Smooth muscle cell of the brain vasculature (primary cell): ENCODE data around the gene PHF12.

Experiments used
- DNase-seq: peaks from one replicate; pipeline ENCODE4 v3.0.0-alpha.2; 2012; ENCODE audit warnings: low read depth, low spot score

The PHF12 gene

GRCh38 chr17:28954886-28955285 lies 3.6 kb upstream of the PHF12 start:
- DNase-seq, result no peak

DNA sequence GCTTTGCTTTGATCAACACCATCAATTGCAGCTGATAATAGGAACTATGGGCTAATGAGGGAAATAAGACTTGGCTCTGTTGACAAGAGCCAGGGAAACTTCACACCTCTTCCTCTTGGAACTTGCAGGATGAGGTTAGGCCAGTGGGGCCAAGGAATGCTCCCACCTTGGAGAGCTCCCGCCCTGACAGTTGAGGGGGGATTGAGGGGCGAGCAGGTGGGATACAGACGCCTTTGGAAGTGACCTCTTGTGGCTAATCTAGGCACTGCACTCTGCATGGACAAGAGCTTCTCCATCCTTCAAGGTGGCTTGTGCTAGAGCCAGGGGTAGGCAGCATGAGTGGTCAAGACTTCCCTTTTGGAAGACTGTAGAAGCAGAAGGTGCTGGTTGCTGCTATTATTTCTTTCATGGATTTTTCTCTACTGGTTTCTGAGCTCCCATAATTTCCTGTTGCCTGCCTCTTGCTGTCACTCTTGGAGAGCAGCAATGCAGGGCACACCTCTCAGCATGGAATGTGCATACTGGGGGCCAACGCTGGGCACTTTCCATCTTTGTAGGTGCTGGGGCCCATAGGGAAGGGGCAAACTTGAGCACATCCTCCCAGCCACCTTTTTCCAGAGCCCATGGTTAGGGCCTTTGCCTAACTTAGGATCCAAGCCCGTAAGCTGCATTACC lies 2.3 kb upstream of the PHF12 start:
- DNase-seq, result no peak

- DNase-seq, result peak; percentile 98
Observed at GRCh38 chr17:28951991-28952975, 965 bp upstream of the PHF12 start.

DNA sequence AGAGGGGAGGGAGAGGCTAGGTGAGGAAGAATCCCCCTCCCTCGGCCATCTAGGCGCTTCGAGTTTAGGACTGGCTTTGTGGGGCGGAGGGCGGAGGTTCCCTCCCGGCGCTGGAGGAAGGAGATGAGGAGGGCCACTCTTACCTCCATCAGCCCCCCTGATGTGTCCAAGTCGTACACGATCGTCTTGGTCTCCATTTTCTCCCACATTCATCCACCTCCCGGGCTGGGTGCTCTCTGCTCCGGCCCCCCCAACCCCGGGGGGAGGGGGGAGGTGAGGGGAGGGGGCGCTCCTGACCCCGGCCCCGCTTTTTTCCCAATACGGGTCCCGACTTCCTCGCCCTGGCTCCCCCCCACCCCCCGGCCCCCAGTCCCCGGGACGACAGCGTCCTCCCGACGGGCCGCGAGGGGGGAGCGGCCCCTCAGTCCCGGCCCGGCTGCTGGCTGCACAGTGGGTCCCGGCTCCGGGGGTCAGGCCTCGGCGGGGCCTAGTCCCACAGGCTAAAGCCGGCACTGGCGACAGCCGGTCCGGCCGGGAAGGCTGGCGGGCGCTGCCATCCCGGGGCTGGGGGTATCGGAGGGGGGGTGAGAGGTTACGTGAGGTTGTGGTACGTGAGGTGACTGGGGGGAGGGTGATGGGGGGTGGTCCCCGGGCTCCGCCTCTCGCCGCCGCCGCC lies 428 bp downstream of the PHF12 start:
- DNase-seq, result no peak

- DNase-seq, result no peak
Observed at GRCh38 chr17:28950017-28950751, 1.1 kb downstream of the PHF12 start.

GRCh38 chr17:28949185-28950016 lies 1.9 kb downstream of the PHF12 start:
- DNase-seq, result no peak

DNA sequence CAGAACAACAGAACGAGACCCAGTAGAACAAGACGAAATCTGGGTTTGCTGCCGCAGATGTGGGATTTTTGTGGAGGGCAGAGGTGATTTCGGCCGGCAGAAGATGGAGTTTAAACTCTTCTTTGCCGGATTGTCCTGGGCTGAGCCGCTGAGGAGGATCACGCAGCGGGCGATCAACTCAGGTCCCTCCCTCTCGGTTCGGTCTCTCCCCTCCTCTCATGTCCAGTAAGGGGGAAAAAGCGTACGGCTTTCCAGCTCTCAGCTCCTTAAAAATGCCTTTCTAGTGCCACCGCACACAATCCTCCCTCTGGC lies 2.5 kb downstream of the PHF12 start:
- no peak for DNase-seq

DNA sequence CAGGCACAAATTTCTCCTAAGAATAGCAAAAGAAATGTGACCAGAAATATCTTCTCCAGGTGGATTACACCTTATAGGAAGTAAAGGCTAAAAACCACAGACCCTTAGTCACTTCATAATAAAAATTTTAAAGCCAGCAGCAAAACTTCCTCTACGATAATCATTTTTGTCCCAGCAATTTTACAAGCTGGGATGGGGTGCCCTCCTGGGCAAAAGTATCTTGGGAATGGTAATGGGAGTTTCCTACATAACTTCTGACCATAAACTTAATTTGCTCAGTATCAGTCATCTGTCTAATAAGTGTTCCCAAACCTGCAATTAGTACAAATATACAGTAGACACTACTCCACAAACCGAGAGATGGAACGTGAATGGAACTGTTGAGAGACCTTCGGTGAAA lies 3.0 kb downstream of the PHF12 start:
- DNase-seq, result no peak

DNA sequence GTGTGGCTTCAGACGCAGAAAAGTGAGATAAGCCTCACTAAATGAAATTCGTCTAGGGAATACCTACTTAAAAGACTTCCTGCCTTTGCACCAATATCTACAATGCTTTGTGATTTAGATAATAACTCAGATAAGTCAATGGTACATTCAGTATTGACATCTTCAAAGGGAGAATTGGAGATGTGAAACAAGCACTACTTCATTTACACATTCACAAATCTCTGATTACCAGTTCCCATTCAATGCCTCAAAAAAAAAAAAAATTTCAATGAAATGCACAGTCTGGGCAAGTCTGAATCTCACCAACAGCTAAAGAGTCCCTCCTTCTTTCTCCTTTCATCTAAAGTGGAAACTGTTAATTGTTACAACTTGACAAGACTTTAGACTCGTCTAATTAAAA lies 3.7 kb downstream of the PHF12 start:
- no peak for DNase-seq

DNA sequence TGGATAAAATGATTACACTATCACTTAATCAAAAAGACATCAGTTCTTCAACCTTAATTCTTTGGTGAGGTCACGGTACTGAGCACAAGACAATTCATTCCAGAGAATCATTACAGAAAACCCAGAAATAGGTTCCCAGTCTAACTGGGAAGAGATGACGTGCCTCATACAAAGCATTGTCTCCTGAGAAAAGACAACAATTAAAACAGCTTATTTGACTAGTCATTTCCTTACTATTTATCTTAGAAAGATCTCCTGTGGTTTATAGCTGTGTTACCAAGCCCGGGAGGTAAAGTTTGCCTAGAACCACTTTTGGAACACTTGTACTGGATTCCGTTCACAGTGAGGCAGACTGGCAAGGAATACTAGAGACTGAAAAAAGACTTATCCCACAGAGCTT lies 5.1 kb downstream of the PHF12 start:
- DNase-seq, result peak; percentile 71

DNA sequence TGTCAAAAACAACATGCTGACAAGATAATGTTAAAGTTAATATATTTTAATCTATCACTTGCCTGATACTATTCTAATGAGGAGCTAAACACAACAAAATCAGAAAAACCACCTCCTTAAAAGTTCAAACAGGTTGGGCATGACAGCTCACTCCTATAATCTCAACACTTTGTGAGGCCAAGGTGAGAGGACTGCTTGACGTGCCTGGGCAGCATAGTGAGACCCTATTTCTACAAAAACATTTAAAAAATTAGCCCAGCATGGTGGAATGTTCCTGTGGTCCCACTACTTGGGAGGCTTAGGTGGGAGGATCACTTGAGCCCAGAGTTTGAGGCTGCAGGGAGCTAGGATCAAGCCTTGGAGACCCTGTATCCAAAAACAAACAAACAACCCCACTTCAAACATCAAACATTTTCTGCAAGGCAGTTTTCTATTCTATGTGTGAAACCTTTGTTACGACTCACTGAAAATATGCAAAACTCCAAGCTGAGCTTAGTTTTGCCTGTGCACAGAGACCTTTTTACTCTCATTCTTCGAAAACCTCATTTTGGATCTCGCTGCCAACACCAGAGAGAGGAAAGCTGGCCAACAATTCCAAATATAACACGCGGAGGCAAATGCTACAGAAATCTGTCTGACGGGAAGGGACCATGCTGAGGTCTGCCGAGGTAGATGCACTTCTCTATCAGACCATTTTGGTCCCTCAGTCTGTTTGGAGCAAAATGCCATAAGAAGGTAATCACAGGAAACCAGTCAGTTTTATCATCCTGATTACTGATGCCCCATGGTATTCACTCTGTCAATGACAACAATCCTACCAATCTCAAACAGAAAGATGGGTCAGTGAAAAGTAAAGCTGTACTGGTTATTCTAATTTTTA lies 6.2 kb downstream of the PHF12 start:
- no peak for DNase-seq

DNA sequence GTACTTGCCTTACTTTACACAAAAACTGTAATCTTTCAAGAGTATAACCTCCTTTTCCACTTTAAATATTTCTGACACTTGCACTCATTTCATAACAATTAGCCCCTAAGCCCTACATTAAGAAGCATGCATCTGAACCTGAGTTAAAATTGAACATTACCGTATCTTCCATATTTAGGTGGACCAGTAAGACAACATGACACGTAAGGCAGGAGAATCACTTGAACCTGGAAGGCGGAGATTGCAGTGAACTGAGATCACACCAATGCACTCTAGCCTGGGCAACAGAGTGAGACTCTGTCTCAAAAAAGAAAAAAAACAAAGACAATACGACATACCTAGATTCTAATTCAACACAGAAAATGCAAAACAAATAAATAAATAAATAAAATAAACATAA lies 7.0 kb downstream of the PHF12 start:
- DNase-seq, result no peak

- no peak for DNase-seq
Observed at GRCh38 chr17:28942925-28943324, 8.4 kb downstream of the PHF12 start.

DNA sequence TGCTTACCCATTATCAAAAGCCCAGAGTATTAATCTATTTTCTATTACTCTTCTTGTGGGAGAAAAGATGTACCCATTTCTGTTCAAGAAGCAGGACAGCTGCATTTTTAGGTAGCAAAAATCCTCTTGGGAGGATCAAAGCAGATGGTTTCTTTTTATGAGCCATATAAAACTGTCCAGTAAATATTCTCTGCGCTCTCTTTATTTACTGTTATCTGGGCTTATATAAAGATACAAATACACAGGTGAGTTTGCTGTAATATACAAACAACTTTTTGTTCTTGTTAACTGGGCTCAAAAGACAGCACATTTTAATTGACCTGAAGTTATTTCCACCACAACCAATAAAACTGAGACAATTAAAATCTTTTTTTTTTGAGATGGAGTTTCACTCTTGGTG lies 10.1 kb downstream of the PHF12 start:
- DNase-seq, result no peak

DNA sequence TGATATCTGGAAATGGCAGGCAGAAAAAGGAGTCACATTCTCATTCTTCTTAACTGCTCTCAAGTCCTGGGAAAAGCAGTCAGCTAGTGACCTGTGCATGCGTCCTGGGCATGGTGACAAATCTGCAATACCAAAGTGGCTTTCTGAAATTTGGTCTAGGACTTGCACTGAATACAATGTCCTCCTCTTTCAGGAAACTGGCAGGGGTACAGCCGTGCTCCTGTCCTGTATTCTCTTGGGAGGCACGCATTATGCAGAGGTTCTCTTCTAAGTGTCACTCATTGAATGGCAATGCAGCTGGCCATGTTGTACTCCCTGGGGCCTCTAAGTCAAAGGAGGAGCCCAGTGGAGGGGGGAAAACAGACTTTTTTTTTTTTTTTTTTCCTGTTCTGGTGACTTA lies 10.6 kb downstream of the PHF12 start:
- DNase-seq, result no peak

- DNase-seq, result no peak
Observed at GRCh38 chr17:28940142-28940541, 11.2 kb downstream of the PHF12 start.

- DNase-seq, result no peak
Observed at GRCh38 chr17:28938552-28938951, 12.8 kb downstream of the PHF12 start.

DNA sequence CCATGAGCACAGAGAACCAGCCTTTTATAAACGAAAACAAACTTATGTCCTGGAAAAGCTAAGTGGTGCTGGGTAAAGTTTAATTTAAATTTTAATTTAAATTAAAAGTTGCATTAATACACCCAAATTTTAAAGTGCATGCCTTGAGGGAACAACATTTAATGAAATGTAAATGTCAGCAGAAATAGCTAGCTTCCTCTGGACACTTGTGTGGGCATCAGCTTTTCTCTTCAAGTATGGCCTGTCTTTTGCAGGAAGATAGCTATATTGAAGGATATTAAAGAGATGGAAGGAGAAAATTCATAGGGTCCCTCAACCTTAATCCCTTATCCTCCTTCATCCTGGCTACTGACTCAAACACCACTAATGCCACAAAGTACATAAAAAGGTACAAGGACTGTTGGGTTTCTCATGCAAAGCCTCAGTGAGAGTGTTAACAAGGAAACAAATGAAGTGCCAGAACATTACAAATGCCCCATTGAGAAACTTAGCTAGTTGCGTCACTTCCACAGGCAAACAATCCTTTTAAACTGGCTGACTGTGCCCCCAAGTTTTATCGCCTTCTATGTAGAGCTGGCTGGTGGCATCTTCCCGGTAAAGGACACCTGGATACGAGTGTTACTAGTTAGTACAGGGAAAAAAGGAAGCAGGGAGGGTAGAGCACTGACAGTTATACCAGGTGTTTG lies 14.1 kb downstream of the PHF12 start:
- DNase-seq, result no peak

DNA sequence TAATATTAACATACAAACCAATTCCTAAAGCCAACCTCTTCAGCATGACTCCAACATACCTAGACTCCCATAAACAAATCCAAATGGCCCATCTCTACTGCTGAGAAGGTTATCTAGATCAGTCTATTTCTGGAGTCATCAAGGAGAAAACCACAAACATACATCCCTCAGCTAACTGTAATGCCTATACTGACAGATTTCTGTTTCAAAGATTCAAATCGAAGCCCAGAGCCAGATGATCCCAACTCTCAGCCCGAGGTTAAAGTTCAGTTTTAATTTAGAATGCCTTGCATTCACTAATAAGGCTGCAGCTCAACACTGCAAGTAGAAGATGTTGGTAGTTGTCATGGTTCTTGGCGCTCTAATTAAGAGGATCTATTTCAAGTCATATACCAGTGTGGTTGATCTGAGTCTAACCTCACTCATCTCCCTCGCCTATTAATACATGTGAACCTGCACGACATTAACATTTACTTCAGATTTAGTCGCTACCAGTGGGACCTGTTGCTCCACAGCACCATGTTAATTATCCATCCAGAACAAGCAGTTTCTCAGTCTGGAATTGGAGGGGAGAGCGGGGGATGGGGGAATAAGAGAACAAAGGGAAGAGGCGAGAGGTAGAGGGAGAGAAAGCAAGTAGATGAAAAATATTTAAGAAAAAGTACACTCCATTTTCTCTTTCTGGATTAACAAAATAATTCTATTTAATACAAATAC lies 15.4 kb downstream of the PHF12 start:
- no peak for DNase-seq
